ENCODE data around the gene ITGB1BP2.
"Not testable (repeated sequence)": the region's sequence is repeated elsewhere in the genome, so short reads cannot be mapped to it uniquely, and the experiment has no call there.

Gene ITGB1BP2
- 2.1 to 3.3 (median 3.1) reads per million in 3 experiments for total RNA-seq

DNA sequence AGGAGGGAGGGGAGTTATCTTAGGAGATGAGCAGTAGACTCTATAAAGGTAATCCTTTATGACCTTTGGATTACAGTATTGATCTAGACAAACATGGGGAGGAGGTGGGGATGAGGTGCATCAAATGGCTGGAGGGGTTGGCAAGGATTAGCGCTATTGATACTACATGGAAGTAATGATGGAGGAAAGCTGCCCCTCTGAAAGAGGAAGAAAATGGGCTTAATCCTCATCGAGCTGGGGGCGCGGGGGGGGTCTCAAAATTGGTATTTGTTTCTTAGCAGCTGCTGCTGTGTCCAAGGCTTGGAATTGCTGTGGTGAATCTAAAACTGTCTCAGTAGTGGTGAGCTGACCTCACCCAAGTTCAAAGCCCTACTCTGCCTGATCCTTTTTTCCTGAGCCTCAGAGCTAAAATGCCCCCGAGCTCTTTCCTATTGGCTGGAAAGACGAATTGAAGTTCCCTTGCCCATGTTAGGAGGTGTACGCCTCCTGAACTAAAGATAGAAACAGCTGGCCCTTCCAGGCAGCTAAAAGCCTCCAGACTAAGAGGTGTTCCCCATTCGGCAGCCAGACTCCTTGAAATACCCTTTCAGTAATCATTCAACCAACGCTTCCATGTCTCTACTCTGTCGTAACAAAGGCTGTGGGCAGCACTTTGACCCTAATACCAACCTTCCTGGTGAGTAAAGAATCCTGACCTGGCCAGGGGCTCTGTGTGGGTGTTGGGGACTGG is at the start of gene ITGB1BP2:
ITGB1BP2 (plus strand) TSS at position 556 of the 730 bp plus-strand sequence; CDS start at position 613, 57 bp downstream.
- no peak for DNase-seq

DNA sequence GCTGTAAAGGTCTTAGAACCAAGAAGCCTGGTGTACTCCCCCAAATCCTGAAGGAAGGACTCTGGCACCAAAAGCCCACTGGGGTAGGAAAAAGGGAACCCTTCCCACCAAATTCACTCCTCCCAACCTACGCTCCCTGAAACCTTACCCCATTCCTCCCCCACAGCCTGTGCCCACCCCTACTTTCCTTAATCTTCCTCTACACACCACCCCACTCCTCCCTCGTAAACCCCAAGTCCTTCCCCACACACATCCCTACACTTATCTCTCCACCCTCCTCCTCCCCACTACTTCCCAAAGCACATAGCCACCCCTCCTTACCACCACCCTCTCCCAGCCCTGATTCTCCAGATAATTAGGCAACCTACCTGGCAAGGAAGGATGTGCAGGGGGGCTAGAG is 49.3 kb upstream of the ITGB1BP2 start:
- DNase-seq = no peak

DNA sequence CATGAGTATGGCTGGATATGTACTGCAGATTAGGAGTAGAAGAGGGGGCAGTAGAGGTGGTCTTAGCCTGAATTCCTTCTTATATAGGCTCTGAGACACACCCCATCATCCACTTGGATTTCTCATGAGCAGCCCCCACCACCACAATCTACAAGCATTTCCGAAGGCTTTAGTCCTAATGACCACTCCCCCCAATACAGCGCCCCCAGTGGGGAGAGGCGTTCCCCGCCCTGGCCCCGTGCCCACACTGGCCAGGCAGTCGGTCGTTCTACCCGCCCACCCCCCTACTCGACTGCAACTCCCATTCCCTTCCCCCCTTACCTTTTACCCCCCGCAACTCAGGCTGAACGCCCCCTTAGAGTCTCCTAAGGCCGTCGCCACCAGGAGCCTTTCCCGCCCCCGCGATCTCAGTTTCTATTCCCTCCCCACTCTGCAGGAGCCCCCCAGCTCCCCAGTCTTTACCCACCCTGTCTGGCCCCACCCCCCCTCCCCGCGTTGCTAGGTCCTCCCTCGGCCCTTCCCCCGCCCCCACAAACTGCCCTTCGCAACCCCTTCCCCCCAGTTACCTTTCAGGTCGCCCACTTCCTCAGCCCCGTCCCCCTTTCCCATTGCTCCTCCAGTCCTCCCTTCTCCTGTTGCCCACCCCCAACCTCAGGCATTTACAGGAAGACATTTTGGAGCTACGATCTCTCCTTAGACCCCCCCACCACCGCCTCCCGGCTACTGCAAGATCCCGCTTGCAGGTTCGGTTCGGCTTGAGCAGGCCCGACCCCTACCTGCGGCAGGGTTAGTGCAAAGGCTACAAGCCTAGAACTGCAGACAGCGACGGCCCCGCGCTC is 48.1 kb upstream of the ITGB1BP2 start:
- DNase-seq = no peak

DNA sequence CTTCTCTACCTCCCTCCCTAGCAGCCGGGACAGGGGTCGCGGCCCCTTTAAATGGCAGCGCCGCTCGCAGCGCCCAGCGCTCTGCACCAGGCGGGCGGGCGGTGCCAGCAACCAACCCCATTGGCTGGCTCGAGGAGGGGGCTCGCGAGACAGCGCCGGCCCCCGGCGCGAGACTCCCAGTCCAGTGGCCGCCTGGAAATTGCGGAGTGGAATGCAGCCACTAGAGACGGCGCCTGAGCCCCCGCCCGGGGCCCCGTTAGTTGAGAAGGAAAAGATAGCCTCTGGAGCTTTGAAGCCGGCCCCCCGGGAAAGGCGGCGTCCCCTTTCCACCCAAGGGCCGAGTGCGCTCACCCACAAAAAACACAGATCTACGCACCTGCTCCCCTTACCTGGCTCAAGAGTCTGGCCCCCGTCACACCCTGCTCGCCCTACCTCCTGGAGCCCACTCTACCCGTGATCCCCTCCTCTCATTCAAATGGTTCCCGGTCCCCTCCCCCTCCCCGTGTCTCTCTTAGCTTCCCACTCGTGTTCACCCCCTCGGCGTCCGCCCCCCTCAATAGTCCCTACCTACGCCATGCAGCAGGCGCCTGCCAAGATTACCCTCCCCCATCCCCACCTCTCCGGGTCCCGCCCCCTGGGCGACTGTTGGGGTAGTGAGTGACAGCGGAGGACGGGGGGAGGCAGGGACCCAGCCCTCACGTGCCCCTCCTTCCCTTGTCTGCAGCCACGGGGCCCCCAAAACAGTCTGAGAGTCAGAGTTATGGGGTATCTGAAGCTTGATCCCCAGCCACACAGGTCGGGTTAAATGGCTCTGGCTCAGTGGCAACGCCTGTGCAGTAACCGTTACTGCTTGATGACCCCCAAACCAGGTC is 47.2 kb upstream of the ITGB1BP2 start, which contains the start of gene ZMYM3:
ZMYM3 (minus strand) TSS at position 49 of the 872 bp plus-strand sequence. CDS start 885 bp downstream, outside the sequence.
- DNase-seq = peak; percentile 75

DNA sequence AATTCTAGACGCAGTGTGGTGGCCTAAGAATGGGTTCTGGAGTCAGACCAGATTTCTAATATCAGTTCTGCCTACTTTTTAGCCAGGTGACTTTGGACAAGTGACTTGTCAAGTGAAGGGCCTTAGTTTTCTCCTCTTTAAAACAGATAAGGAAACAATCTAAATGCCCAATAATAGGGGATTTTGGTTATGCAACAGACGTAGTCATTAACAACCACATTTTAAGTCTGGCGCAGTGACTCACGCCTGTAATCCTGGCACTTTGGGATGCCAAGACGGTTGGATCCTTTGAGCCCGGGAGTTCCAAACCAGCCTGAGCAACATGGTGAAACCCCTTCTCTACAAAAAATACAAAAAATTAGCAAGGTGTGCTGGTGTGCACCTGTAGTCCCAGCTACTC is 45.5 kb upstream of the ITGB1BP2 start:
- DNase-seq = no peak

DNA sequence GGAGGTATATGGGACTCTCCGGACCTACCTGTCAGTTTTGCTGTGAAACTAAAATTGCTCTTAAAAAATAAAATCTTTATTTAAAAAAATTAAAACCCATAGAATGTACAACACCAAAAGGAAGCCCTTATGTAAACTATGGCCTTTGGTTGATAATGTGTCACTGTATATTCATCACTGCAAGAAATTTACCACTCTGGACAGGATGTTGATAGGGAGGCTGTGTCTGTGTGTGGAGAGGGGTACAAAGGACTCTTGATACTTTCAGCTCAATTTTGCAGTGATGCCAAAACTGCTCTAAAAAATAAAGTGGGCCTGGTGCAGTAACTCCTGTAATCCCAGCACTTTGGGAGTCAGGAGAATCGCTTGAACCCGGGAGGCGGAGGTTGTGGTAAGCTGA is 44.7 kb upstream of the ITGB1BP2 start:
- DNase-seq = no peak

DNA sequence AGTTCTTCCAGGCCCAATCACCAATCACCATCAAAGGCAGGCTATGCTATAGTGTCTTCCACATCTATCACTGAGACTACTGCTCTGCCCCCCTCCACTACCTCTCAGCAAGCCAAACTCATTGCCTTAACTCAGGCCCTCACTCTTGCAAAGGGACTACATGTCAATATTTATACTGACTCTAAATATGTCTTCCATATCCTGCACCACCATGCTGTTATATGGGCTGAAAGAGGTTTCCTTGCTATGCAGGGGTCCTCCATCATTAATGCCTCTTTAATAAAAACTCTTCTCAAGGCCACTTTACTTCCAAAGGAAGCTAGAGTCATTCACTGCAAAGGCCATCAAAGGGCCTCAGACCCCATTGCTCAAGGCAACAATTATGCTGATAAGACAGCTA is 32.9 kb upstream of the ITGB1BP2 start:
- not testable (repeated sequence) for DNase-seq

DNA sequence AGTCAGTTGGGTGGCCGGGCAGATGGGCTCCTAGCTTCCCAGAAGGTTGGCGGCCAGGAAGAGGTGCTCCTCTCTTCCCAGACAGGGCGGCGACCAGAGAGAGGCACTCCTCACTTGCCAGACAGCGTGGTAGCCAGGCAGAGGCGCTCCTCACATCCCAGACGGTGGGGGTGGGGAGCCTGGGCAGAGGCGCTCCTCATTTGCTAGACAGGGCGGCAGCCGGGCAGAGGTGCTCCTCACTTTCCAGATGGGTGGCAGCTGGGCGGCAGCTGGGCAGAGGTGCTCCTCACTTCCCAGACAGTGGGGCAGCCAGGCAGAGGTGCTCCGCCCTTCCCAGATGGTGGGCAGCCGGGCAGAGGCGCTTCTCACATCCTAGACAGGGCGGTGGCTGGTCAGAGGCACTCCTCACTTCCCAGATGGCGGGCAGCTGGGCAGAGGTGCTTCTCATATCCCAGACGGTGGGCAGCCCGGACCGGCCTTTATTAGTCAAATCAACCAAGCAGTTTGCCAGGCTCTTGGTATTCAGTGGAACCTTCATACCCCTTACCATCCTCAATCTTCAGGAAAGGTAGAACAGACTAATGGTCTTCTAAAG is 31.7 kb upstream of the ITGB1BP2 start:
- no peak for DNase-seq

DNA sequence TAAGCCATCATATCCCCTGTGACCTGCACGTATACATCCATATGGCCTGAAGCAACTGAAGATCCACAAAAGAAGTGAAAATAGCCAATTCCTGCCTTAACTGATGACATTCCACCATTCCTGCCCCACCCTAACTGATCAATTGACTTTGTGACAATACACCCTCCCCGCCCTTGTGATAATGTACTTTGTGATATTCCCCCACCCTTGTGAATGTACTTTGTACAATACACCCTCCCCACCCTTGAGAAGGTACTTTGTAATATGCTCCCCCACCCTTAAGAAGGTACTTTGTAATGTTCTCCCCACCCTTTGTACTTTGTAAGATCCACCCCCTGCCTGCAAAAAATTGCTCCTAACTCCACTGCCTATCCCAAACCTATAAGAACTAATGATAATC is 29.2 kb upstream of the ITGB1BP2 start:
- not testable (repeated sequence) for DNase-seq

DNA sequence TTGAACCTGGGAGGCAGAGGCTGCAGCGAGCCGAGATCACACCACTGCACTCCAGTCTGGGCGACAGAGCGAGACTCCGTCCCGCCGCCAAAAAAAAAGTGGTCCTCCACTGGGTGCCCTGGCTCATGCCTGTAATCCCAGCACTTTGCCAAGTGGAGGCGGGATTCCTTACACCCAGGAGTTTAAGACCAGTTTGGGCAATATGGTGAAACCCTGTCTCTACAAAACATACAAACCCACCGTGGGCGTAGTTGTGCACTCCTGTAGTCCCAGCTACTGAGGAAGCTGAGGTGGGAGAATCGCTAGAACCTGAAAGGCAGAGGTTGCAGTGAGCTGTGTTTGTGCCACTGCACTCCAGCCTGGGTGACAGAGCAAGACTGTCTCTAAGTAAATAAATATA is 20.2 kb upstream of the ITGB1BP2 start:
- DNase-seq = not testable (repeated sequence)

DNA sequence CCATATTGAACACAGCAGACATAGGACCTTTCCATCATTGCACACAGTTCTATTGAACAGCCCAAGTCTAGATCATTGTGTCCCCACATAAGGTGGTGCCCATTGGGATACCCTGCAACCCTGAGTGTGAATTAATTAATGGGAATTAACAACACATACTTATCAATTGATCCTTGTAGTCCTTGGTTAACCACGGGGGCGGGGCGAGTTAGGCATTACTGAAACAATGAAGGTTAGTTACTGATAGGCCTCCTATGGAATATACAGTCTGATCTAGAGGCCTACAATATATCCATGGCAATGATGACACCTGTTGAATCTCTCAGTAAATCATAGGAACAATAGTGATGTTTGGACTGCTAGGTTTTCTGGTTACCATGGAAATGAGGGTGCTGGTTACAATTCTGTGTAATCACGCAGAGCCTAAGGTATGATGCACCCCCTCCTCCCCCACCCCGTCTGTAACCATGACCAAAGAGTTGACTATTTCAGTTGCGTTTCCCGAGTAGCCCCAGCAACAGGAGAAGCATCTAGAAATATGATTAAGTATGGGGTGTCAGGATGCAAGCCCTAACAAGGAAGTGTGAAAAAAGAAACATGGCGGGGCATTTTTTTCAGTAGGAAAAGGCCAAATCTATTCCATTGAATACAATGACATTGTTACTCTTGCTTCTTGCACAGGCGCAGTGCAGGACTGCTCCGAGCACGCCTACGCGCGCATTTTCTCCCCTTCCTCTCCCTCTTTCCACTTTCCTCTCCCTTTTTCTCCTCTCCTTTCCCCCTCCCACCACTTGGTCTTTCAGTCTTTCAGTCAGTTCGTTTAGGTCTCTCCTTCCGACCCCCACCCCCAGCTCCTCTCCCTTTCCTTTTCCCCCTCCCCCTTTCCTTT is 18.8 kb upstream of the ITGB1BP2 start:
- DNase-seq = peak; percentile 49

DNA sequence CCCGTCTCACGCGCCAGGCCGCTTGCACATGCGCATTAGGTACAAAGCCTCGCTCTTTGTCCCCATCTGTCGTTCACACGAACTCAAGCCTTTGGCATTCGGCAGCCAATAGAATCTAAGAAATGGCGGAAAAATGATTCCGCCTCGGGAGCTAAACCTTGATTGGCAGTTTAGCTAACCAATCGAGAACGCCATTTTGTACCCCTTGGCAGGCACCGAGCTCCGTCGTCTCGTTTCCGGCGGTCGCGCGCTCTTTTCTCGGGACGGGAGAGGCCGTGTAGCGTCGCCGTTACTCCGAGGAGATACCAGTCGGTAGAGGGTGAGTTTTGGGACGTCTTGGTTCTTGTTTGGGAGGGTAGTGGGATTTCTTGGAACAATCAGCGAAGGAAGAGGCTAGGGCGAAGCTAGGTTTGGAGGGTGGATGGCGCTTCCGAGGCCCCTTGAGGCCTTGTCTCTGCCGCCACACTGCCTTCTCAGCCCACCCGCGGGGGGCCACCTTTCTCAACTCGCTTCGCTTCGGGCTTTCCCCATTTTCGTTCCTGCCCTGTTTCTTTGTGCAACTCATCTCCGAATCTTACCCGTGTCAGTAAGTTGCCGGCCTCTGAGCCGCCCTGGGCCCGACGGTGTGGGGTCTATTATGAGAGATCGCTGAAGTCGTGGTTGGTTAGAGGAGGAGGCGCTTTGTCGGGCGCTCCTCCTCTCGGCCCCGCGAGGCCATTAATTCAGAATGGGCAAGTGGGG is 18.0 kb upstream of the ITGB1BP2 start, which contains the start of gene NONO:
NONO (plus strand) TSS at position 233 of the 741 bp plus-strand sequence. CDS start 7,003 bp downstream, outside the sequence.
- DNase-seq = peak; percentile 91

DNA sequence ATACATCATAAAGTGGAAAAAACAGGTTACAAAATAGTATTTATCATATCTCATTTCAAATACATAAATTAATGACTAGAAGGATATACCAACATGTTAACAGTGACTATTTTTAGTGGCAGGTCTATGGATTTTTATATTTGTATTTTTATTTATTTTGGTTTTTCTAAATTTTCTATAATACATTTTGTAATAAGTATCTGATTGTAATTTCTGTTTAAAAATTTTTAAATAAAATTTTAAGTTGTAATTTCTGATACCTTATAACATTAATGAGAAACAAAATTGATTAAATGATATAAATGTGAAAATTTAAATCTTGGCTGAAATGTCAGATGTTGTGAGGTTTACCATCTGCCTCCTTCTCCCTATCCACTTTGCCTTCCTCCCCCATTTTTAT is 15.6 kb upstream of the ITGB1BP2 start:
- DNase-seq = no peak

DNA sequence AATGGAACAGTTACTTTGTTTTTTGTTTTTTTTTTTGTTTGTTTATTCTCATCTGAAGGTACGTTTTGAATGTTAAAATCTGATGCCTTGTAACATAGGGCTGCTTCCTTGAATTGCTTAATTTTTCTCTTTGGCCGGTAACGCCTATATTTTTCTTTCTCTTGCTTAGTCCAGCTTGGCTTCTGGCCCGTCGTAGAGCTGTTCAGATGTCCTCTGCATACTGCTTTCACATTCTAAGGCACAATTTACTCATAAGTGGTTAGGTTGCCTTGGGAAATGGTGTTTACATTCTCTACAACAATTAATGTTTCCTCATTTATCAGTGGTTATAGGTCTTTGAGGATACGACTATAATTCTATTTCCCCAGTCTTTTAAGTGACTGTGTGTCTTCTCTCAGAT is 10.2 kb upstream of the ITGB1BP2 start:
- DNase-seq = no peak

DNA sequence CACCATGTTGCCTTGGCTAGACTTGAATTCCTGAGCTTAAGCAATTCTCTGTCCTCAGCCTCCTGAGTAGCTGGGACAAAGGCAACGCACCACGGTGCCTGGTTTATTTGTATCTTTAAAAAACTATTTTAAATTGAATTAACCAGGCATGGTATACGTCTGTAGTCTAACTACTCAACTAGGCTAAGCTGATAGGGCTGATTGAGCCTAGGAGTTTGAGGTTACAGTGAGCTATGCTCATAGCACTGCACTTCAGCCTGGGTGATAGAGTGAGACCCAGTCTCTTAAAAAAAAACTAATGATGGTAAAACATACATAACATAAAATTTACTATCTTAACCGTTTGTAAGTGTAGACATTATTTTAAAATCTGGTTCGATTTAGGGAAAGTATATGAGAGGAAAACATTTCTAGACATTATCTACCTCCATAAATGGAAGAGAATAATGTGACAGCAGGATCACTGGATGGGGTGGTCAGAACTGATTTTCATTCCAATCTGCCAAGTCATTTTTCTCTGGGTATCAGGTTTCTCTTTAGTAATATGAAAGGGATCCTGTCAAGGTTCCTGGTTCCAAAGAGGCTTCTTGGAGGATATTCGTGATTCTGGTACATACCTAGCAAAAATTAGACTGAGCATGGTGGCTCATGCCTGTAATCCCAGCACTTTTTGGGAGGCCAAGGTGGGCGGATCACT is 8.7 kb upstream of the ITGB1BP2 start:
- no peak for DNase-seq

DNA sequence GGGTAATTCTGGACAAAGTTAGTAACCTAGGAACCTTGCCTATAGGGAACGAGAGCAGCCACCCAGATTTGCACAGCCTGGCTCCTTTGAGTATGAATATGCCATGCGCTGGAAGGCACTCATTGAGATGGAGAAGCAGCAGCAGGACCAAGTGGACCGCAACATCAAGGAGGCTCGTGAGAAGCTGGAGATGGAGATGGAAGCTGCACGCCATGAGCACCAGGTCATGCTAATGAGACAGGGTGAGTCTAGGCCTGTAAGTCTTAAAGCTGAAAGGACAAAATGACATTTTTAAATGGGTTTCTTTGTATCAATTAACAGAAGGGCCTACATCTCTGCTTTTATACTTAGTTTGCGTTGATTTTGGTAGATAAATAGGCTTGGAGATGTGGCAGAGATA is 4.7 kb upstream of the ITGB1BP2 start:
- DNase-seq = no peak

DNA sequence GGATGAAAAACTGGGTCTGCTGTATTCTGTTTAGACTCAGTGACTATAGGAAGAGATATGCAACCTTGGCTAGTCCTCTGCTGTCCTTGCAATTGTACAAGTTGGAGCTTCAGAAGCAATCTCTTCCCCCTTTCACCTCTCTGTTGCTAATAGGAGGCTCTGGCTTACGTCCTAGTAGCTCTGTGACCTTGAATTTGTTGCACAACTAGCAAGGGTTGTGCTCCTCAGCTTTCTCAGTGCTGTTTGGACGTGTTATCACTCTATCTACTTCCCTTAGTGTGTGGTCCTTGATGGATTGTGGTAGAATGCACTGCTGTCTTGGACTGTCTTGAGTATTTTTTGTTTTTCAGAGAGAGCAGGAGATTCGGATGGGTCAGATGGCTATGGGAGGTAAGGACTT is 3.4 kb upstream of the ITGB1BP2 start:
- no peak for DNase-seq

DNA sequence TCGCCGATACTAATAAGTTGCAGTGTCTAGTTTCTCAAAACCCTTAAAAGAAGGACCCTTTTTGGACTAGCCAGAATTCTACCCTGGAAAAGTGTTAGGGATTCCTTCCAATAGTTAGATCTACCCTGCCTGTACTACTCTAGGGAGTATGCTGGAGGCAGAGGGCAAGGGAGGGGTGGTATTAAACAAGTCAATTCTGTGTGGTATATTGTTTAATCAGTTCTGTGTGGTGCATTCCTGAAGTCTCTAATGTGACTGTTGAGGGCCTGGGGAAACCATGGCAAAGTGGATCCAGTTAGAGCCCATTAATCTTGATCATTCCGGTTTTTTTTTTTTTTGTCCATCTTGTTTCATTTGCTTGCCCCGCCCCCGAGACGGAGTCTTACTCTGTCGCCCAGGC is 1.5 kb upstream of the ITGB1BP2 start:
- DNase-seq = not testable (repeated sequence)

DNA sequence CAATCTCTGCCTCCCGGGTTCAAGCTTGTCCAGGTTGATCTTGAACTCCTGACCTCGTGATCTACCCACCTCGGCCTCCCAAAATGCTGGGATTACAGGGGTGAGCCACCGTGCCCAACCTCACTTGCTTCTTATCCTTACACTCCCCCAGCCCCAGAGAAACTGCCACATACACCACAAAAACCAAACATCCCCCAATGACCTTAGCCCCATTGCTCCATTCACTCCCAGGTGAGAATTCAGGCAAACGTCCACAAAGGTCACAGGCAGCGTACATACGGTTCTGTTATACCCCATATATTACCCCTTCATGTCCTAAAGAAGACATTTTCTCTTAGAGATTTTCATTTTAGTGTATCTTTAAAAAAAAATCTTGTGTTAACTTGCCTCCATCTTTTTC is 1.1 kb upstream of the ITGB1BP2 start:
- DNase-seq = not testable (repeated sequence)

Data from central memory CD4-positive, alpha-beta T cell (primary cell).